ENCODE measurements around the gene KLHL15.

KLHL15 gene

DNA sequence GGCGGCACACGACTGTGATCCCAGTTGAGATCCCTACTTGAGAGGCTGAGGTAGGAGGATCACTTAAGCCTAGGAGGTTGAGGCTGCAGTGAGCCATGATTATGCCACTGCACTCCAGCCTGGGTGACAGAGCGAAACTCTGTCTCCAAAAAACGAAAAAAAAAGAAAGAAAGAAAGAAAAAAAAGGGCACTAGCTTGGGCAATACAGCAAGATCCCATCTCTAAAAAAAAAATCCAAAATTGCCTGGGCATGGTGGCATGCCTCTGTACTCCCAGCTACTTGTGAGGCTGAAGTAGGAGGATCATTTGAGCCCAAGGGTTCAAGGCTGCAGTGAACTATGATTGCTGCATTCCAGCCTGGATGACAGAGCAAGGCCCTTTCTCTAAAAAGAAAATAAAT lies 10.7 kb upstream of the KLHL15 start:
- DNase-seq (ENCODE audit: extremely low read depth, insufficient read length) = no peak
- H3K36me3 ChIP-seq (ENCODE audit: control insufficient read depth, insufficient read depth, low read length) = no peaks in the 10 kb centered on the region
- no peak overlapping the region for H3K4me3 ChIP-seq (replicated peaks; ENCODE audit: low read depth, low read length)
- TF ChIP-seq, protein P1, sequence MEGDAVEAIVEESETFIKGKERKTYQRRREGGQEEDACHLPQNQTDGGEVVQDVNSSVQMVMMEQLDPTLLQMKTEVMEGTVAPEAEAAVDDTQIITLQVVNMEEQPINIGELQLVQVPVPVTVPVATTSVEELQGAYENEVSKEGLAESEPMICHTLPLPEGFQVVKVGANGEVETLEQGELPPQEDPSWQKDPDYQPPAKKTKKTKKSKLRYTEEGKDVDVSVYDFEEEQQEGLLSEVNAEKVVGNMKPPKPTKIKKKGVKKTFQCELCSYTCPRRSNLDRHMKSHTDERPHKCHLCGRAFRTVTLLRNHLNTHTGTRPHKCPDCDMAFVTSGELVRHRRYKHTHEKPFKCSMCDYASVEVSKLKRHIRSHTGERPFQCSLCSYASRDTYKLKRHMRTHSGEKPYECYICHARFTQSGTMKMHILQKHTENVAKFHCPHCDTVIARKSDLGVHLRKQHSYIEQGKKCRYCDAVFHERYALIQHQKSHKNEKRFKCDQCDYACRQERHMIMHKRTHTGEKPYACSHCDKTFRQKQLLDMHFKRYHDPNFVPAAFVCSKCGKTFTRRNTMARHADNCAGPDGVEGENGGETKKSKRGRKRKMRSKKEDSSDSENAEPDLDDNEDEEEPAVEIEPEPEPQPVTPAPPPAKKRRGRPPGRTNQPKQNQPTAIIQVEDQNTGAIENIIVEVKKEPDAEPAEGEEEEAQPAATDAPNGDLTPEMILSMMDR (IDR thresholded peaks at IDR 0.05; ENCODE audit: insufficient read depth, low read length, poor library complexity, severe bottlenecking) = no peak
- H3K27me3 ChIP-seq (replicated peaks; ENCODE audit: control insufficient read depth, insufficient read depth, low read length) = no peaks in the 10 kb centered on the region

DNA sequence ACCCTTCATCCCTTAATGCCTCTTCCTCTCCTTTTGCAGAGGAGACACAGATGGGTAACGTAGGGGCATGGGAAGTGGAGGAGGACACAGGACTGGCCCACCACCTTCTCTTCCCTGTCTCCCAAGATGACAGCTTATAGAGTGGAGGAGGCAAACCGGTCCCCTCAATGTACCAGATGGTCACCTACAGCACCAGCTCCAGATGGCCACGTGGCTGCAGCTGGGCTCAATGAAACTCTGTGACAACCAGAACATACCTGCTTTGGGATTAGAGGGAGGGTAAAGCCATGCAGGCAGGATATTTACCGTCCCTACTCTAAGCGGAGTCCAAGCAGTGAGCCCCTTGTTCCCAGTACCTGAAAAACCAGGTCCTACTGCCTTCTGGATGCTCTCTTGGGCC lies 7.5 kb upstream of the KLHL15 start:
- Histone ChIP-seq H3K27me3 (replicated peaks; ENCODE audit: control insufficient read depth, insufficient read depth, low read length) (no peaks in the 10 kb centered on the region), H3K4me3 (replicated peaks; ENCODE audit: low read depth, low read length) (no peak overlapping the region), H3K36me3 (ENCODE audit: control insufficient read depth, insufficient read depth, low read length) (no peaks in the 10 kb centered on the region)
- TF ChIP-seq, protein P1 (IDR thresholded peaks at IDR 0.05; ENCODE audit: insufficient read depth, low read length, poor library complexity, severe bottlenecking) = no peak
- no peak for DNase-seq (ENCODE audit: extremely low read depth, insufficient read length)

DNA sequence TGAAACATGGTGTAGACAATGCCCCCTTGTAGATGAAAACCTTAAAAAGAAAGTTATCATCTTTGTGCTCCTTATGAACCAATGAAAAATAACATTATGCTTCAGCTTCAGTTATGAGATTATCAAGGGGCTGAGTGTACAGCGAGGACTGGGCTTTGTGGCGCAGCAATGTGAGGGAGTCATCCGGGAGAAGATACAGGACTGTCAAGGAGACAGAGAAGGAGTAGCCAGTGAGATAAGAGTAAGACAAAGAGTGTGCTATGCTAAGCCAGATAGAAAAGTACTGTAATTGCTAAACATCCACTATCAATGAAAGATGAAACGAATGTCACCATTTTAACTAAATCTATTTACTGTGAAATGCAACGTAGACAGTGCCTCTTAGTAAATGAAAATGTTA lies 3.6 kb upstream of the KLHL15 start:
- DNase-seq (ENCODE audit: extremely low read depth, insufficient read length) = no peak
- H3K27me3 ChIP-seq (replicated peaks; ENCODE audit: control insufficient read depth, insufficient read depth, low read length) = no peaks in the 10 kb centered on the region
- no peak overlapping the region for H3K4me3 ChIP-seq (replicated peaks; ENCODE audit: low read depth, low read length)
- TF ChIP-seq, protein P1 (IDR thresholded peaks at IDR 0.05; ENCODE audit: insufficient read depth, low read length, poor library complexity, severe bottlenecking) = no peak
- no peaks in the 10 kb centered on the region for H3K36me3 ChIP-seq (ENCODE audit: control insufficient read depth, insufficient read depth, low read length)

DNA sequence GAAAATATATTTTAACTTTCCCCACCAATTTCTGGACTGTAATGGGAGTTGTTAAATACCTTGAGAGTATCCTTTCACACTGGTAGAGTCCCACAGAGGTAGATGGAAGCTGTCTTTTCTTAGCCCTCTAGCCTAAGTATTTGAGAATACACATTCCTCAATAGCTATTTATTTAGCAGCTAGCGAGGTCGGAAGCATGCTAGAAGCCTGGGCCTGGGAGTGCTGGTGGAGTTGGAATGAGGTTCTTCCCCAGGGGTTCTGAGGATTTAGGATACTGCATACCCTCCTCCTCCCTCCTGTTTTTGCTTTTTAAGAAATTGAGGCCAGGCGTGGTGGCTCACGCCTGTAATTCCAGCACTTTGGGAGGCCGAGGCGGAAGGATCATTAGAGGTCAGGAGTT lies 999 bp upstream of the KLHL15 start:
- DNase-seq (ENCODE audit: extremely low read depth, insufficient read length) = no peak

DNA sequence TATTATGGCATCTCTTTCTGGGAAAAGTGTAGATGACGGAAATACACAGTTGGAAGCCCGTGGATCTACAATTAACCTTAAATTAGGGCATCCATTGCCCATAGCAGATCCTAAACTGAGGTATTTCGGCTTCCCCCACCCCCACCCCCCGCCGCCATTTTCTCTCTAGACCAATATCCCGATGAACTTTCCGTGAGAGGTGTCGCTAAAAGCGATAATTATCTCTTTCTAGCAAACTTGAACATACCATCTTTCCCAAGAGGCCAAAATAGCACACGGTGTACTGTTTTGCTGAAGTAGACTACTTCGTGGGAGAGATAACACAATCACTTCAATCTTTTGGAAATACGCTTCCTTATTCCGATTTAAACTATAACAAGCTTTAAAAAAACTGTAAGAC lies 554 bp downstream of the KLHL15 start:
- no peaks in the 10 kb centered on the region for H3K36me3 ChIP-seq (ENCODE audit: control insufficient read depth, insufficient read depth, low read length)
- peak overlapping the region; percentile 62 for H3K4me3 ChIP-seq (replicated peaks; ENCODE audit: low read depth, low read length)
- DNase-seq (ENCODE audit: extremely low read depth, insufficient read length) = no peak
- TF ChIP-seq, protein P1 (IDR thresholded peaks at IDR 0.05; ENCODE audit: insufficient read depth, low read length, poor library complexity, severe bottlenecking) = no peak
- no peaks in the 10 kb centered on the region for H3K27me3 ChIP-seq (replicated peaks; ENCODE audit: control insufficient read depth, insufficient read depth, low read length)

More for the DNA sequence above, 999 bp upstream of the KLHL15 start:
- TF ChIP-seq, protein P1 (IDR thresholded peaks at IDR 0.05; ENCODE audit: insufficient read depth, low read length, poor library complexity, severe bottlenecking) = no peak
- H3K36me3 ChIP-seq (ENCODE audit: control insufficient read depth, insufficient read depth, low read length) = no peaks in the 10 kb centered on the region
- no peaks in the 10 kb centered on the region for H3K27me3 ChIP-seq (replicated peaks; ENCODE audit: control insufficient read depth, insufficient read depth, low read length)
- no peak overlapping the region for H3K4me3 ChIP-seq (replicated peaks; ENCODE audit: low read depth, low read length)

DNA sequence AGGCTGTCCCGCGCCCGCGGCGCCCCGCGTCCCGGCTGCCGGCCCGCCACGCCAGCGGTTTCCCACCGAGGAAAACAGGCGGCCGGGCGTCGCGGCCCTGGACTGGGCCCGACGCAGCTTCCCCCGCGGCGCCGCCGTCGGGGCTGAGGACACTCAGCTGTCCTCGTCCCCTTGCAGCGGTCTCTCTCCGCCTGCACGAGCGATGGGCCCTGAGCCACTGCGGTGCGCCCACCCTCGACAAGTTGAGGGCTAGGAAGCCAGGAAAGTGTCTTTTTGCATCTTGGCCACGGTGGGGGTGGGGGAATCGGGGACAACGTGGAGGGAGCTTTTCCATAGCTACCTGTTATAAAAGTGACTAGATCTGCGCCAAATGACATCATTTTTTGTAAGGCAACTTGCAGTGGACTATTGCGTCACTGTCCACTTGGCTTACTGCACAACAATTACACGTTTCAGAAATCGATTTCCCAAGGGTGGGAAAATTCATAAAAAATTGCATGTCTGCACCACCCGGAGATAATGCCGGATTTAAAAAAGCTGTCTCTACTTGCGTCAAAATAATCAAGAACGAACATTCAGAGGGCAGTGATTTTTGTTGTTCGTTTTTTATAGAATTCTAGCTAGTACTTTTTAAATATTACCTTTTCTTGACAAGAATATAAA lies 1.1 kb downstream of the KLHL15 start:
- Histone ChIP-seq H3K4me3 (replicated peaks; ENCODE audit: low read depth, low read length) (peak overlapping the region; percentile 62), H3K27me3 (replicated peaks; ENCODE audit: control insufficient read depth, insufficient read depth, low read length) (no peaks in the 10 kb centered on the region), H3K36me3 (ENCODE audit: control insufficient read depth, insufficient read depth, low read length) (no peaks in the 10 kb centered on the region)
- no peak for DNase-seq (ENCODE audit: extremely low read depth, insufficient read length)
- TF ChIP-seq, protein P1 (IDR thresholded peaks at IDR 0.05; ENCODE audit: insufficient read depth, low read length, poor library complexity, severe bottlenecking) = no peak

Measured in GM06990 (cell line).